C4-2B (cell line): ENCODE measurements around the gene SDK2.

Experiments used
- CTCF ChIP-seq: fragments of 450-650 bp; conservative IDR thresholded peaks from 2 replicates; pipeline ENCODE4 v1.5.1; 2017; ENCODE audit warnings: mild to moderate bottlenecking
- ZFX ChIP-seq: fragments of 450-650 bp; IDR thresholded peaks from 2 replicates; pipeline ENCODE4 v1.6.1; 2017

- TF ChIP-seq CTCF (no peak), ZFX (no peak)
Measured at GRCh38 chr17:73350864-73351263, 293.4 kb downstream of the SDK2 start.
